HepG2 (cell line): ENCODE data around the gene ZNF445. TPM values are rescaled to one million over a fixed set of nuclear protein-coding genes. Genes with fewer than 3 reads are reported as not detected.

Source experiments
- ARHGAP35 ChIP-seq: sonication (generic); formaldehyde crosslinking; IDR thresholded peaks from 2 replicates; pipeline ENCODE4 v1.9.0; 2022; ENCODE audit warnings: mild to moderate bottlenecking, inconsistent platforms, moderate library complexity, missing genetic modification reagents, borderline replicate concordance
- BHLHE40 ChIP-seq: IDR thresholded peaks from 2 replicates; pipeline ENCODE4 v1.6.1; 2011; ENCODE audit warnings: low read length, improper control_type of control experiment
- CAMTA2 ChIP-seq: sonication (generic); formaldehyde crosslinking; IDR thresholded peaks from 2 replicates; pipeline ENCODE4 v1.4.0; 2020; ENCODE audit warnings: mild to moderate bottlenecking, missing genetic modification reagents, borderline replicate concordance
- CENPT ChIP-seq: sonication (generic); formaldehyde crosslinking; IDR thresholded peaks from 2 replicates; pipeline ENCODE4 v1.8.0; 2022; ENCODE audit warnings: low read depth, mild to moderate bottlenecking, moderate library complexity, missing genetic modification reagents
- CSRNP2 ChIP-seq: sonication (generic); formaldehyde crosslinking; conservative IDR thresholded peaks from 2 replicates; pipeline ENCODE4 v1.8.0; 2022; ENCODE audit warnings: low read depth, missing genetic modification reagents
- ELF1 ChIP-seq: sonication (generic); formaldehyde crosslinking; IDR thresholded peaks from 2 replicates; pipeline ENCODE4 v1.4.0; 2020; ENCODE audit warnings: missing genetic modification reagents
- GFI1 ChIP-seq: sonication (generic); formaldehyde crosslinking; IDR thresholded peaks from 2 replicates; pipeline ENCODE4 v1.5.0; 2020; ENCODE audit warnings: missing genetic modification reagents, mild to moderate bottlenecking, borderline replicate concordance
- GZF1 ChIP-seq: sonication (generic); formaldehyde crosslinking; IDR thresholded peaks from 2 replicates; pipeline ENCODE4 v1.5.1; 2020; ENCODE audit warnings: mild to moderate bottlenecking, missing genetic modification reagents
- HOXA3 ChIP-seq: sonication (generic); formaldehyde crosslinking; IDR thresholded peaks from 2 replicates; pipeline ENCODE4 v1.5.0; 2020; ENCODE audit warnings: missing genetic modification reagents
- JARID2 ChIP-seq: sonication (generic); formaldehyde crosslinking; IDR thresholded peaks from 2 replicates; pipeline ENCODE4 v1.8.1; 2023; ENCODE audit warnings: missing genetic modification reagents, inconsistent platforms; ENCODE audit not compliant: insufficient replicate concordance
- MEIS2 ChIP-seq: sonication (generic); formaldehyde crosslinking; IDR thresholded peaks from 2 replicates; pipeline ENCODE4 v1.9.0; 2021; ENCODE audit warnings: mild to moderate bottlenecking, missing genetic modification reagents
- MLX ChIP-seq: IDR thresholded peaks from 2 replicates; pipeline ENCODE4 v1.6.1; 2016
- NFYB ChIP-seq: sonication (generic); formaldehyde crosslinking; IDR thresholded peaks from 2 replicates; pipeline ENCODE4 v1.4.0; 2020; ENCODE audit warnings: missing genetic modification reagents
- PHB2 ChIP-seq: fragments of 450-650 bp; IDR thresholded peaks from 2 replicates; pipeline ENCODE4 v1.6.1; 2018; ENCODE audit not compliant: partially characterized antibody
- PPARG ChIP-seq: conservative IDR thresholded peaks from 2 replicates; pipeline ENCODE4 v1.6.1; 2016; ENCODE audit warnings: missing biosample characterization, missing genetic modification reagents
- RELA ChIP-seq: sonication (generic); formaldehyde crosslinking; IDR thresholded peaks from 2 replicates; pipeline ENCODE4 v1.4.0; 2020; ENCODE audit warnings: missing genetic modification reagents
- REPIN1 ChIP-seq: sonication (generic); formaldehyde crosslinking; IDR thresholded peaks from 2 replicates; pipeline ENCODE4 v1.8.0; 2022; ENCODE audit warnings: missing genetic modification reagents, low read depth, mild to moderate bottlenecking, borderline replicate concordance
- TIGD3 ChIP-seq: sonication (generic); formaldehyde crosslinking; IDR thresholded peaks from 2 replicates; pipeline ENCODE4 v1.5.1; 2020; ENCODE audit warnings: mild to moderate bottlenecking, missing genetic modification reagents, borderline replicate concordance
- ZC3H13 ChIP-seq: sonication (generic); formaldehyde crosslinking; IDR thresholded peaks from 2 replicates; pipeline ENCODE4 v1.8.1; 2023; ENCODE audit warnings: mild to moderate bottlenecking, missing genetic modification reagents, moderate library complexity
- ZFP90 ChIP-seq: sonication (generic); formaldehyde crosslinking; IDR thresholded peaks from 2 replicates; pipeline ENCODE4 v1.8.0; 2022; ENCODE audit warnings: missing genetic modification reagents, mild to moderate bottlenecking, inconsistent platforms, borderline replicate concordance
- ZNF143 ChIP-seq: sonication (generic); formaldehyde crosslinking; IDR thresholded peaks from 2 replicates; pipeline ENCODE4 v1.4.0; 2020; ENCODE audit warnings: missing genetic modification reagents
- ZNF280B ChIP-seq: sonication (generic); formaldehyde crosslinking; IDR thresholded peaks from 2 replicates; pipeline ENCODE4 v1.5.0; 2020; ENCODE audit warnings: missing genetic modification reagents, mild to moderate bottlenecking, borderline replicate concordance
- ZUFSP ChIP-seq: sonication (generic); formaldehyde crosslinking; IDR thresholded peaks from 2 replicates; pipeline ENCODE4 v1.9.0; 2021; ENCODE audit warnings: missing genetic modification reagents, mild to moderate bottlenecking, borderline replicate concordance
- polyA plus RNA-seq, 8 experiments: library from polyadenylated mRNA; depleted of rRNA in 3 of 8; stranded (reverse) in 7 of 8; unstranded in 1 of 8; fragments of >200 nt; fragmentation: Illumina TruSeq in 4 of 8; extraction: Trizol in 4 of 8; gene quantifications; 2 replicates each; pipeline versions ENCODE4 v1.2.1 to v1.2.3, GENCODE V29; 2011 to 2016; ENCODE audit warnings: low read depth in 4 of 8, missing spikeins in 1 of 8, mixed read lengths in 1 of 8; ENCODE audit not compliant: insufficient read depth in 1 of 8
- total RNA-seq, 5 experiments: library from RNA; depleted of rRNA; stranded (reverse); fragments of >200 nt; fragmentation: Illumina TruSeq; extraction: Trizol; gene quantifications; 2 replicates each; pipeline ENCODE4 v1.2.3, GENCODE V29; 2016; ENCODE audit warnings: low read depth in 1 of 5

The ZNF445 gene
- total and polyA plus RNA-seq, 2 of the 13 experiments (the other 11 are each of a cell fraction or from before 2014, with no cell fraction given): 4.4 to 10.3 TPM

GRCh38 chr3:44439499-44440295 lies 37.8 kb downstream of the ZNF445 start (continued):
- TF ChIP-seq CSRNP2 (CRISPR knock-in tag) (no peak), HOXA3 (CRISPR knock-in tag) (peak; percentile 84), JARID2 (CRISPR knock-in tag) (peak; percentile 42), GZF1 (CRISPR knock-in tag) (no peak), PPARG (CRISPR knock-in tag) (peak; percentile 97), MEIS2 (CRISPR knock-in tag) (peak; percentile 97), ARHGAP35 (CRISPR knock-in tag) (no peak), GFI1 (CRISPR knock-in tag) (peak; percentile 74; the same call in 1 of the 2 replicates), ZFP90 (peak; percentile 88; the same call in 1 of the 2 replicates), ELF1 (CRISPR knock-in tag) (peak; percentile 78), REPIN1 (CRISPR knock-in tag) (peak; percentile 93), ZUFSP (no peak), MLX (no peak), CAMTA2 (CRISPR knock-in tag) (peak; percentile 2; the same call in 1 of the 2 replicates), ZNF280B (CRISPR knock-in tag) (no peak), ZNF143 (CRISPR knock-in tag) (no peak), PHB2 (no peak), RELA (0 out of 2 replicates have a peak, but pooled peaks have one; percentile 22), ZC3H13 (CRISPR knock-in tag) (peak; percentile 79; the same call in 1 of the 2 replicates), BHLHE40 (peak; percentile 72; the same call in 1 of the 2 replicates), NFYB (CRISPR knock-in tag) (no peak), CENPT (no peak), TIGD3 (no peak)
